Activated CD8-positive, alpha-beta memory T cell treated with anti-CD3 and anti-CD28 coated beads, Interleukin-2, amount 50 U/mL, for 24 hours (primary cell): ENCODE data around the gene MYZAP.

ENCODE experiments used
- DNase-seq: peaks from one replicate; pipeline ENCODE4 v3.0.0-alpha.2; 2020; ENCODE audit errors: extremely low read depth

The MYZAP gene

DNA sequence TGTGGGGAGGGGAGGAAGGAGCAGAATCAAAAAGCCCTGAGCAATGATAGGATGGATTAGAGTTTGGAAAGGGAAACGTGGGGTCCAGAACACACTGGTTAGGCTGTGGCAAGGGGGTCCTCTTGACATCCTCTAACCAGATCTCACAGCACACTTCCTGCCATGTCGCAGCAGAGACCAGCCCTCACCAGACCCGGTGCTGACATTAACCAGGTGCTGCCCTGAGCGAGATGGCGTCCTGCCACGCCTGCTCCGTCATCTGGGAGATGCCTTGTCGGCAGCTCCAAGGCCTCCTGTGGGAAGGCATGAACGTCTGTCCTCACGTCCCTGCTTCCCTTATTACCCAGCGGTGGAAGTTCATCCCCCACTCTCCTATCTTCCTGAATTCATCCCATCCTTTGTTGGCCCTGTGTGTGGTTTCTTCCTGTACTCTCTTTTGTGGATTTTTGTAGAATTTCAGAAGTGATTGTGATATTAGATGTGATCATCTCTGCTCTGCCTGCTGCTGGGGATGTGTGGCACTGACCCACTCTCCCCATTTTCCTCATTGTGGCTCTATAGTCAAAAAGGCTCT lies 29.4 kb upstream of the MYZAP start:
- DNase-seq, result no peak

DNA sequence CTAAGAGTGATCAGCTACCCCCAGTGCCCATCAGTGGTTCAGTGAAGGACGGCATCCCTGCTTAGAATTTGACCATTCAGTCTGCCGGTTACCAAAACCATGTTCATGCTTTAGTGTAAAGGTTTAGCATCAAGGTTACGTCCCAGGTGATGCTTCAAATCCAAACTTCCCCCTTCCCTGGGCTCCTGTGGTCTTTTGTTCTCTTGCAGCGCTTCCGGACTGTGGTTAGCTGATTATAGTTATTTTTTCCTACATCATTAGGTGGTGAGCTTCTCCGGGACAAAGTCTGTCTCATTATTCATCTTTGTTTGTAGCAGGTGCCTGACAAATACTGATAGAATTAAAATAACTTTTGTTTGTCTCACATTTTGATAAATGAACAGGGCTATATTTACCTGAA lies 28.3 kb upstream of the MYZAP start:
- DNase-seq, result no peak

DNA sequence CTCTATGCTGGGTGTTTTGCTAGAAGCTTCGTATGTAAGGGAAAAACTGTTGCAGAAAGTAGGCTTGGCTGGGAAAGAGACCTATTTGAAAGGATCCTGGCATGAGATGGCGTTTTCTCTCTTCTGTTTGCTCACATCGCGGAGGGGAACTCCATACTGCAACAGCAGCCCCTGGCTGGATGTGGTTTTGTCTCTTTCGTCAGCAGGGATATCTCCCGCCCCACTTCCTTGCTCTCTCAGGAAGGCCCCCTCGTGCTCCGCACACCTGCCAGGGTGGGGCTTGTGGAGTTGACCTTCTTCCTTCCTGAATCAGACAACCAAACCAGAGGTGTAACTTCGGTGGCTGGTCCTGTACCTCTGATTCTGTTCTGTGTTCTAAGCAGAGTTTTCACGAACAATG lies 26.4 kb upstream of the MYZAP start:
- no peak for DNase-seq

DNA sequence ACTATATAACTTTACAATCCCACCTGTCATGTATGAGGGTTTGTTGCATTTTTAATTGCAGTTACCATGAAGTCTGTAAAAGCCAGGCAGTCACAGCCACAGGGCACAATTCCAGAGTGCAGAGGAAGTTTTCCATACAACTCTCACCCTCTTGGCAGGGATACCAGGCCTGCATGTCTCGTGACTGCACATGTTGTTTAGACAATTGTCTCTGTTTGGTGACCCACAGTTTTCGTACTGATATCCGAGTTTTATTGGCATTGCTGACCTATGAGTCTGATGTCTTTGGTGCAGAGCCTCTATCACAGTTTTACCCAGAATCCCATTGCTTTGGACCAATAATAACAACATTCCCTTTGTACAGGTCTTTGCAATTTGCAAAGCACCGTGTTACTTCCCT lies 24.9 kb upstream of the MYZAP start:
- DNase-seq, result no peak

DNA sequence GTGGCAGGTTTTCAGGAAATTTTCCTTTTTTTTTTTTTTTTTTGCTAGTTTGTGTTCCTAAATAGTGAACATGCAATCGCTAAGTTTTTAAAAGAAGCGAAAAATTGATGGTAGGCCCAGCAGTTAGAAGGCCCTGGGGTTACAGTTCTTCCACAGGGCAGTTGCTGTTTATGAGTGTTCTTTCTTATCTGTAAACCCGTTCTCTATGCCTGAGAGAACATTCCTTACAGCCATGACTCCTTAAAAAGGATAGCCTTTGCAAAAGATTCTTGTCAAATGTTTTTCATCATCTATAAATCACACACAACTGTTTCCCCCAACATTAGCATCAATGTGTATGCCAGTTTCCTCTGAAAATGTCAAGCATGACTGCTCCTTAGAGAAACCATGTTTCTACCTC lies 23.8 kb upstream of the MYZAP start:
- no peak for DNase-seq

DNA sequence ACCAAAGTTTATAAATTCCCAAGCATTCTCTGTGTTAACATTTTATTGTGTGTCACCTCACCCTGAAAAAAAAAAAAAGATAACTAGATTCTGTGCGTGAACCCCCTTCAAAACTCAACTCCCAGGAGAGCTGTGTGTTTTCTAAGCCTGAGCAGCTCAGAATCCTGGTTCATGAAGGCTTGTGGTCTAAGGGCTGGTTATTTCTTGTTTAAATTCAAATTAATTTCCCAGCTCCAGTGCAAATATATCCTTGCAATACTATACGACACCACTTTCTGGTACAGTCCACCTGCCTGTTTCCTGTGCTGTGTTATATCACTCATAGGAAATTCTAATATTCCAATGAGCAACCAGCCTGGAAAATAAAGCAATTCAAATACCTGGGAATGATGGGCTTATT lies 23.4 kb upstream of the MYZAP start:
- DNase-seq, result no peak

DNA sequence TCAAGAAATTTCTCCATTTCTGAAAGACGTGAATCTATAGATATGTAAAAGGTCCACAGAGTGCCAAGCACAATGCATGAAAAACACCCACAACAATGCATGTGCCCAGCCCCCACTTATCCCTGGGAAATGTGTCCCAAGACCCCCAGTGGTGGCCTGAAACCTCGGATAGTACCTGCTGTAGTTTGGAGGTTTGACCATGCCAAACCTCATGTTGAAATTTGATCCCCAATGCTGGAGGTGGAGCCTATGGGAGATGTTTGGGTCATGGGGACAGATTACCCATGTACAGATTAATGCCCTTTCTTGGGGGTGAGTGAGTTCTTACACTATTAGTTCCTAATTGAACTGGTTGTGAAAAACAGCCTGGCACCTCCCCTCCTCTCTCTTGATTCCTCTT lies 21.4 kb upstream of the MYZAP start:
- no peak for DNase-seq

DNA sequence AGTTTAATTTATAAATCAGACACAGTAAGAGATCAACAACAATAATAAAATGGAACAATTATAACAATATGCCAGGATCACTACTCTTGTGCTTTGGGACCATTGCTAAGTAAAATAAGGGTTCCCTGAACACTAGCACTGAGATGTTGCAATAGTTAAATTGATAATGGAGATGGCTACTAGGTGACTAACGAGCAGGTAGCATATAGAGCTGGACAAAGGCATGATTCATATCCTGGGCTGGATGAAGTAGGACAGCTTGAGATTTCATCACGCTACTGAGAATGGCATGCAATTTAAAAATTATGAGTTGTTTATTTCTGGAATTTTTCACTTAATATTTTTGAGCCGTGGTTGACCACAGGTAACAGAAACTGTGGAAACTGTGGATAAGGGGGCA lies 20.7 kb upstream of the MYZAP start:
- DNase-seq, result no peak

DNA sequence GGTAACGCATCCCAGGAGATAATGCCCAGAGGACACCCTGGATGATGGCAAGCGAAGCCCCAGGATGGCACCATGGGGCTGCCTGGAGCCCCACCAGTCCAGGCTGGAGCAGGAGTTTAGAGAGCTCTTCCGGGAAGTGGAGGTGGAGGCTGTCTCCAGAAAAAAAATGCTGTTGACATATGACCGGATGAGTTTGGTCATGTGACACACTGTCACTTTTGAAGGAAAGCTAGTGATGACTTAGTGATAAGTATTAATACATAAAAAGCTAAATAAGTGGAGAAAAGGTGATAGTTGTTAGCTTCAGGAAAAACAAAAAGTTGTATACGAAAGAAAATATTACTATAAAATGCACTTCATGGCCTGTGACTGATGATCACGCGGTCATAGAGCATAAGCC lies 20.0 kb upstream of the MYZAP start:
- DNase-seq, result no peak

DNA sequence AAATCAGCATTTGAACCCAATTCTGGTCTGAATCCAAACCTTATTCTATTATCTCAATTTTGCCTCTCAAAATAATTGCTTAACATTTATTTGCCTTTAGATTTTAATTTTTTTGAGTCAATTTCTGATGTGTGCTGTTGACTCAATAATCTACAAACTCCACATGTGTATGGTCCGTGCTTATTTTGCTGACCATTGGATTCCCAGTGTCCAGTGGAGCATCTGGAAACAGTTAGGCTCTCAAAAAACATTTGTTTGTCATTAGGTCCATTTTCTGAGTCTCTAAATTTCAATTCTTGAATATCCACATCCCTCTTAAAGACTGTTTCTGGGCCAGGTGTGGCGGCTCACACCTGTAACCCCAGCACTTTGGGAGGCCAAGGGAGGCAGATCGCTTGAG lies 19.2 kb upstream of the MYZAP start:
- no peak for DNase-seq

DNA sequence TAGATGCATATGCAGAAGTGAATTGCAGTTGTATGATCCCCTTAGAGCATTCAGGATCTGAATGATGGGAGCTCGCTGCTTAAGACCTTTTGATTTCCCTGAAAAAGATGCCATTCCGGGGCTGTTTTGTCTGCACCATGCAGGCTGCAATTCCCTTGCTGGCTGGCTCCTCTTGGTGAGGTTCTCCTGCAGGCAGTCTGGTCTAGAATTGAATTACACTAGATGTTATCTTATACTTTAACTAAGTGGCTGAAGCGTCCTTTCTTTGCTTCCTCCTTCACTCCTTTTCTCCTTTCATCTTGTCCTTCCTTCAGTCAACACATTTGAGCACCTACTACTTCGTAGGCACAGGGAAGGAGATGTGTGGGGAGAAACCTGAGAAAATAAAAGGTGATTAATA lies 18.6 kb upstream of the MYZAP start:
- no peak for DNase-seq

DNA sequence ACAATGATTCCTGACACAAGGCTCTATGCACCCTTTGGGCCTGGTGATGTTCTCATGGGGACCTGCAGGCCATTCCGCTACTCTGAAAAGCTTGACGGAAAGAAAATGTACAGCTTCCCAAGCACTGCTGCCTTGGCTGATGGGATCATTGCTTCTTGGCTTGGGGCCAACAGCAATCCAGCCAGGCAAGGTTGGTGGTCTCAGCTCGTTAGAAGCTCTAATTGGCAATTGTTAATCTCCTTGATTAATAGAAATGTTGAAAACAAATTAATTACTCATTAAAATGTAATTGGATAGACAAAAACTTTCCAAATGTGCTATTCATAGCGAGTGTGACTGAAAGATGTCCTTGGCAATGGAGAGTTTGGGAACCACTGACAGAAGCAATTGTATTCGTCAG lies 16.3 kb upstream of the MYZAP start:
- no peak for DNase-seq

DNA sequence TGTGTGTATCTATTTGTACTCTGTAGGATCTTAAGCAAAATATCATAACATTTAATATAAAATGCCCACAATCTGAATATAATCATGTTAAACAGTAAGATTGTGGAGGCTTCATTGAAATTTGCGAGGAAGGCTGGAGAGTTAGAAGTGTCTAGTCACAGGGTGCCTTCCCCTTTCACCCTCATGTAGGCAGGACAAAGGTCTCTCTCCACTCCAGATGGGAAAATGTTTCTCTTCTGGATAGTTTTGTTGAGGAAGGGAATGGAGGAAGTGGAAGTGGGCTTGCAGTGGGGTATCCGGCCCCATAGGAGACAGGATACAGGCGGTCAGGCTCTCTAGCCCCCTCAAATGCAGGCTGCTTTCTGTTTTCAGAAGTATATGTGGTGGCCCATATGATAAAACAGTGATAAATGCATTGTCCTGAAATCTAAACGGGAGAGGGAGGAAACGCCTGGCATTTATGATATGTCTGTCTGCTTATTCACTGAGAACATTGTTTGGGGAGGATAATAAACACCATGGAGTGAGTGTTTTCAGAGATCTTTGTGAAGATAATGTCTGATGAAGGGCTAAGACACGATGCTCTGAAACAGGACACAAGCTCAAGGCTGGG lies 13.3 kb upstream of the MYZAP start:
- DNase-seq, result no peak

DNA sequence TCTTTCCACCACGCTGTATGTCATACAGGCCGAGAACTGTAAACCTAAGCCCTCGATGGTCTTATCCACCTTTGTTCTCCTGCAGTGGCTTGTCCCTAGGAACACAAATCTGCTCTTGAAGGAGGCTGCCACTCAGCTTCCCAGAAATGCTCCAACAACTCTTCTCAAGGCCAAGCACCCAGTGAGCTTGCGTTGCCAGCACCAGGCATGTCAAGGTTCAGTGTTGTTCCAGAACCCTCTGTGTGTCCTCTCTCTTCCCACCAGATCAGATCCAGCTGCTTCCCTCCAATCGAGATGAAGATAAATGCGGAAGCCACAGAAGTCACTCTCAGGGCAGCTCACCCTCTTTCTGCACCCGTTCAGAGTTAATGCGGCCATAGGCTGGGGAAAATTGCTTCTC lies 11.3 kb upstream of the MYZAP start:
- no peak for DNase-seq

DNA sequence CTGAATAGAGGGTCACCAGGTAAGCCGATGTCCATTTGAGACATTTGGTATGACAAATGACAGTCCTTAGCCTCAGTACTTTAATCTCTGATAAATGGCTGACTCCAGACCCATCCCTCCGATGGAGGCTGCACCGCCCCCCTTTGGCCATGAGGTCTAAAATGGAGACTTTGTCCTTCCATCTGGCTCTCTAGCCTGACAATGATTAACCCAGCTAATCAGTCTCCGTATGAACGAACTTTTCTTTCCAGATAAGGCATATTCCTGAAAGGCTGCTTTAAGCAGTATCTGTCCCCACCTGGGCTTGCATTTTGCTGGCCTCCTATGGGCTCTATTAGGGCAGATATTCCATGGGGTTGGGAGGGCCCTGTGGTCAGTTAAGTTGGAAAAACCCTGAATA lies 10.8 kb upstream of the MYZAP start:
- no peak for DNase-seq

DNA sequence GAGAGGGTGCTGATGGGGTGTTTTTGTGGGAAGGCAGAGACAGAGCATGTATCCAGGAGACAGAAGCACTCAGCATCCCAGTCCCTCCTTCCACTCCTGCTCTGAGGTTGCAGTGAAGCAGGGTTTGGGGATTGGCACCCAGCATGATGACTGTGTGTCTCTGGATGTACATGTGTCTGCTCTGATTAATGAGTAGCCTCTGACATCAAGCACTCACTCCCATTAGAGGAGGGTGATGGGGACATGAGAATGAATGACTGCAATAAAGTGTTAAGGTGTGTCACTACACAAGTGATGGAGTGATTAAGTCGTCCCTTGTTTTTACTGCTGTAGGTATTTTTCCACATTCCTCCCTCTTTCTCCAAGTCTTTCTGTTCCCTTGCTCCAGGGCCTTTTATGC lies 9.6 kb upstream of the MYZAP start:
- no peak for DNase-seq

DNA sequence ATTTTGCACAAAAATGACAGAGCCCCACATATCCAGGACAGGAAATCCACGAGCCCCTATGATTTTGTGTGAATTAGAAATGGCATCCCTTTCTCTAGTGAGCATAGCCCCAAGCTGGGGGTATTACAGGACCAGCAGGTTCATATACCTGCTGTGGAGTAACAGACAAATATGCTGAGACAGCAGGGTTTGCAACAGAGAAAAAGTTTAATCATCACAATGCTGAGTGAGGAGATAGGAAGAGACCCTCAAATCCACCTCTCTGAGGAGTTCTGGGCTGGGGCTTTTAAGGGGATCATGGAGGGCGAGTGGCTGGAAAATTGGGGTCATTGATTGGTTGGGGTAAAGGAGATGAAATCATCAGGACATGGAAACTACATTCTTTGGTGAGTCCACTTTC lies 8.4 kb upstream of the MYZAP start:
- DNase-seq, result no peak

DNA sequence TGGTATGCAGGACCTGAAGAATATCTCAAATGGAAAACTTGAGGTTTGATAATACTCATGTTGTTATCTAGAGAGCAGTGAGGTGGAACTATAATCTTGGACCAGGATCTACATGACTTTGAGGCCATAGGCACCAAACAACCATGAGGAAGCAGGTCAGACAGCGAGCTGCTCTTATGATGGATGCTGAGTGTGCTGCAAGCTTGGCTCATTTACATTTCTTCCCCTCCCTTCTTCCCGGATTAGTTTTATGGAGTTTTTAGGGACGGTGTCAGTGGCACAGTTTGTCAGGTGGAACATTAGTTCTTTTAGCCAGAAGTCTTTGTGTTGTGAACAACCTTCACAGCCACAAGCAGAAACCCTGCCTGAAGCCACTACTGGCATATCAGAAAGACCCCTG lies 8.0 kb upstream of the MYZAP start:
- no peak for DNase-seq

DNA sequence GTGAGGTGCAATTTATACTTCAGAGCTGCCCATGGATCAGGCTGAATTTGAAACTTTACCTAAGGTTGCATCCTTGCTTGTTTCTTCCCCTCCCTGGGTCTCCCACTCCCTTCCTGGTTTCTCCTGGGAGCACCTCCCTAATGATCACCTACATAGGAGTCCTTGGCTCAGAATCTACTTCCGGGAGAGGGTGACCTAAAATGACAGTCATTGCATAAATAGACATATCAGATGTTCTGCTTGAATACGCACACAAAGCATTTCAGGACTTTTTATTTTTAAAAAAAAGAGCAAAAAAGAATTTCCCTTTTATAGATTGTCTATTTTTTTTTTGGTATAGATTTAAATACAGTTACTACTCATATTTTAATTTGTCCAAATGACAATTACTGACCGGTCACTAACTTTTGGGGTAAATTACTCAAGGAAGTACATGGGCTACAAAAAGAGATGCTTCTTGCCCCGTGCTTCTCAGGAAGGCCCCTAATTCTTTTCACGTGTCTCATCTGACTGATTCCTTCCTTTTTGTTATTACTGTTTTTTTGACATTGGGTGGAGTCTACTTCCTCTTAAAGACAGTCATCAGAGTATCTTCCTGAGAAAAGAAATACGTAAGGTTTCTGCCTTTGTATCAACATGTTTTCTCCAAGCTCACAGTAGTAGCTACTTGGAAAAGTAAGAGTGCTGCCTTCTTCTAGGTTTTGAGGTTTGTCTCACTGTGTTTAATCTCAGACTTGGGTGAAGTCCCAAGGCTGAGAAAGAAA lies 4.9 kb upstream of the MYZAP start:
- DNase-seq, result no peak

DNA sequence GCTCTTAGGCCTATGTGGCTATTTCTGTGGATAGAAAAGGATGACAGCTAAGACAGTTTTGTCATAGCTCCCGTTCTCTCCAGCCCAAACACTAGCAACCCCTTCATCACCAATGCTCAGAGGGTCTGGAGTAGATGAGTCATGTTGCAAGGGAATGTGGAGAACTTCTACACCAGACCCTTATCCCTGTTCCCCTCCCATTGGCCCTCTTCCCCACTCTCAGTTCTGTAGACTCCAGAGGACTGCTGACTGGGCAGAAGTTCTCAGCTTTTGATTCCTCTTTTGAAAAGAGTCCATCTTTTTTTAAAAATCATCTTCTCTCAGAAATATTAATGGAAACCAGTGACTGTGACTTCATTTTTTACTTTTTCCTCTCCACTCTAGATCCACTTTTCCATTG lies 2.4 kb upstream of the MYZAP start:
- DNase-seq, result no peak

DNA sequence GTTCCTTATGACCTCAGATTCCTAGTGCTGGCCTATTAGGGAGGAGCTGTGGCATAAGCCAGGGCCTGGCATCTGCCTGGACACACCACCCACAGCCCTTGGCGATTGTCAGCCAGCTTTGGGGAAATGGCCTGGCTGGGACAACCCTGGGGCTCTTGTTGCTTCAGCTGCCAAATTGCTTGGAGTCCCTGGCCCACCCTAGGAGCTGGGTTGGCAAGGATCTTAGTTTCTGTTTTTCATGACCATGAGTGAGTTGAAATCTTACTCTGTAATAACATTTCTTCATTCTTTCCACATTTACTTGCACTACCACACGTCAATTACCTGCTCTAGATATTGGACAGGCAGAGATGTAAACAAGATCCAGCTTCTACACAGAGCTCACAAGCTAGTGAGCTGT lies 1.9 kb upstream of the MYZAP start:
- no peak for DNase-seq

DNA sequence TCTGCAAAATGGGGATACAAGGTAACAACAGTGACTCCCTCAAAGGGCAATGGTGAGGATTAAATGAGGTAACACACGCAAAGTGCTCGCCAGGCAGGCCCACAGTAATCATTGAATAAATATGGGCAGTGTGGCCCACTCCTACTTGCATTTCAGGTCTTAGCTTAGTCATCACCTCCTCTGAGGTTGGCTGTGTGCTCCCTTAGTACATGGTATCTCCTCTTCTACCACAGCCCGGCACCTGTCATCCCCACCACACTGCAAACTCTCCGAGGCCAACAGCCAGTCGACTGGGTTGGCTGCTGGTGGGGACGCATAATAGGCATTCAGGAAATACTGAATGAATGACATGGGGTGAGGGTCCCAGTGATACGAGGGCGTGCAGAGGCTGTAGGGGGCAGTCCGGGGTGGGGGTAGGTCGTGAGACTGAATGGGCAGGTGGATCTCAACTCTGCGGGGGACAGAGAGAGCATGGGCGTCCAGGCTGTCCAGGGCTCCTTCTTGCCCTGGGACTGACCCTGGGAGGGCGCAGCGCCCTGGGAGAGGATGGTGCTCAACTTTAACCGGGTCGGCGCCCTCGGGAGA lies 375 bp upstream of the MYZAP start:
- no peak for DNase-seq

DNA sequence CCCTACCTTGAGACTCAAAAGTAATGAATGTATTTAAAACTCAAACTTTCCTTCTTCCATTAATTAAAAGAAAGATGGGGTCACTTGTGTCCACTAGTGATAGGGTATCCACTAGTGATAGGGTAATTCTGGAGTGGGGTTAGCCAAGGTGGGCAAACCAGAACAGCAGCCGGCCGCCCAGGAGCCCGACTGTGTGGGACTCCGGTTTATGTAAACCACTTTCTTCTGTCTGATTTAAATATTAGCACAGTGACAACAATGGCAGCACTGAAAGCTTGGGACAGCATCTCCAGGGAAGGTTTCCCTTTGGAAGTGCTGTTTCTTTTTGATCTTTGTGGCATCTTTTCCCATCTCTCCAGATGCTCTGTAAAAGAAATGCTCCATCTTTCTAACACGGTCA lies 722 bp downstream of the MYZAP start:
- DNase-seq, result no peak
